GM12878 (cell line): ENCODE measurements around the gene ATP5PO. TPM values are rescaled to one million over a fixed set of nuclear protein-coding genes. Genes with fewer than 3 reads are reported as not detected.
"Not testable (repeated sequence)": the region's sequence is repeated elsewhere in the genome, so short reads cannot be mapped to it uniquely, and the experiment has no call there.

Experiments
- ATAC-seq: fragments of 200-7000 bp; cut with Tn5 transposase; 3 replicates; pipeline ENCODE4 v1.9.1; 2020; ENCODE audit warnings: mild to moderate bottlenecking, moderate library complexity
- BruUV-seq: library from RNA; stranded (reverse); fragments of 400-500 nt; replicated peaks from 2 replicates; lab custom pipeline; 2021; lab: Mats Ljungman, UMichigan
- CTCF ChIA-PET: fragments of 300-600 bp; sonication (Branson Sonifier 250); formaldehyde crosslinking; extraction: SDS; loops from one replicate; lab custom pipeline; 2021; ENCODE audit warnings: inconsistent platforms; lab: Yijun Ruan, JAX
- POLR2A ChIA-PET: fragments of 350-600 bp; formaldehyde crosslinking; extraction: SDS; loops from one replicate; lab custom pipeline; 2021; ENCODE audit warnings: inconsistent platforms; lab: Charles Lee
- RAD21 ChIA-PET: fragments of 300-600 bp; sonication (Branson Sonifier 250); formaldehyde crosslinking; loops from one replicate; lab custom pipeline; 2023; ENCODE audit warnings: antibody characterized with exemption; ENCODE audit not compliant: unreplicated experiment; lab: Charles Lee
- SMC1A ChIA-PET: fragments of 300-600 bp; sonication (Branson Sonifier 250); formaldehyde crosslinking; loops from one replicate; lab custom pipeline; 2023; ENCODE audit not compliant: unreplicated experiment, uncharacterized antibody; lab: Charles Lee
- DNase-seq: peaks from one replicate; pipeline ENCODE4 v3.0.0-alpha.2; 2011; ENCODE audit warnings: low read depth, low spot score
- FAIRE-seq: peaks from 3 replicates; lab custom pipeline; 2011; peaks lifted over from hg19 to GRCh38; lab: Jason Lieb, UNC
- H2AFZ ChIP-seq: 2 replicates; pipeline ENCODE4 v1.6.0; 2011; ENCODE audit warnings: low read depth, low read length, control low read depth; ENCODE audit not compliant: control insufficient read depth
- H3K27ac ChIP-seq: 2 replicates; pipeline ENCODE4 v1.5.1; 2011; ENCODE audit warnings: control low read depth; ENCODE audit not compliant: control insufficient read depth, insufficient read depth
- H3K27me3 ChIP-seq, 2 experiments: replicated peaks in 1 of 2; 2 replicates each; pipeline versions ENCODE4 v1.6.0 to v1.6.1; 2011; ENCODE audit warnings: low read length in 1 of 2; ENCODE audit not compliant: control insufficient read depth in 2 of 2, insufficient read depth in 2 of 2
- H3K36me3 ChIP-seq, 2 experiments: 2 replicates each; pipeline ENCODE4 v1.5.1; 2011; ENCODE audit warnings: low read length in 1 of 2; ENCODE audit not compliant: control insufficient read depth in 2 of 2, insufficient read depth in 2 of 2
- H3K4me1 ChIP-seq: 2 replicates; pipeline ENCODE4 v1.6.1; 2011; ENCODE audit warnings: mild to moderate bottlenecking, low read length, moderate library complexity, mixed read lengths; ENCODE audit not compliant: control insufficient read depth, insufficient read depth
- H3K4me2 ChIP-seq: 2 replicates; pipeline ENCODE4 v1.6.0; 2011; ENCODE audit warnings: control low read depth; ENCODE audit not compliant: control insufficient read depth, insufficient read depth
- H3K4me3 ChIP-seq: fragments of 200-600 bp; sonication (generic); 2 replicates; pipeline ENCODE4 v1.5.1; 2016
- H3K79me2 ChIP-seq: 2 replicates; pipeline ENCODE4 v1.6.0; 2011; ENCODE audit warnings: low read length; ENCODE audit not compliant: control insufficient read depth, insufficient read depth
- H3K9ac ChIP-seq: 2 replicates; pipeline ENCODE4 v1.8.0; 2011; ENCODE audit warnings: low read length, control low read depth, mixed read lengths; ENCODE audit not compliant: control insufficient read depth, insufficient read depth
- H3K9me3 ChIP-seq: replicated peaks from 3 replicates; pipeline ENCODE4 v1.5.1; 2011; ENCODE audit warnings: mild to moderate bottlenecking, low read length; ENCODE audit not compliant: control insufficient read depth, insufficient read depth
- H4K20me1 ChIP-seq: 2 replicates; pipeline ENCODE4 v1.6.0; 2011; ENCODE audit not compliant: control insufficient read depth, insufficient read depth
- CHD4 ChIP-seq: fragments of 200-600 bp; sonication (generic); IDR thresholded peaks from 2 replicates; pipeline ENCODE4 v1.6.1; 2016; ENCODE audit warnings: mild to moderate bottlenecking
- HDAC6 ChIP-seq: fragments of 200-600 bp; sonication (generic); IDR thresholded peaks from one replicate; pipeline ENCODE4 v1.8.0; 2017; ENCODE audit warnings: antibody characterized with exemption; ENCODE audit not compliant: unreplicated experiment
- MYC ChIP-seq: IDR thresholded peaks from 2 replicates; pipeline ENCODE4 v1.6.1; 2011; ENCODE audit warnings: mild to moderate bottlenecking, low read length, moderate library complexity, inconsistent platforms; ENCODE audit not compliant: insufficient read depth, insufficient replicate concordance, insufficient read length, severe bottlenecking
- NR2C2 ChIP-seq: IDR thresholded peaks from 2 replicates; pipeline ENCODE4 v1.6.1; 2011; ENCODE audit warnings: borderline replicate concordance, low read depth; ENCODE audit not compliant: control insufficient read depth, insufficient read length
- SMAD1 ChIP-seq: fragments of 450-650 bp; IDR thresholded peaks from 2 replicates; pipeline ENCODE4 v1.6.1; 2018; ENCODE audit warnings: mild to moderate bottlenecking, low read depth; ENCODE audit not compliant: partially characterized antibody
- ZNF207 ChIP-seq: fragments of 450-650 bp; IDR thresholded peaks from 2 replicates; pipeline ENCODE4 v1.6.1; 2014; ENCODE audit warnings: antibody characterized with exemption, mild to moderate bottlenecking, borderline replicate concordance
- ZNF622 ChIP-seq: fragments of 450-650 bp; IDR thresholded peaks from 2 replicates; pipeline ENCODE4 v1.6.1; 2017; ENCODE audit warnings: mild to moderate bottlenecking, inconsistent platforms
- WGBS: methylation state at CpG from one replicate; pipeline ENCODE4 v1.1.6; 2016; ENCODE audit warnings: low lambda C conversion rate; ENCODE audit not compliant: insufficient replicate concordance, insufficient coverage; ENCODE audit errors: missing lambda C conversion rate; 5-methylcytosine and 5-hydroxymethylcytosine counted together
- in situ Hi-C: fragments of 300-500 bp; cut with MboI; formaldehyde crosslinking; loops from 9 replicates; pipeline ENCODE4 v1.14.3; 2018; ENCODE audit warnings: mixed read lengths
- intact Hi-C: fragments of 100-400 bp; cut with micrococcal nuclease; formaldehyde crosslinking; loops from one replicate; pipeline ENCODE4 v1.14.2; 2022; ENCODE audit not compliant: unreplicated experiment
- polyA plus RNA-seq, 11 experiments: library from polyadenylated mRNA; depleted of rRNA in 4 of 11; unstranded in 6 of 11; stranded (reverse) in 5 of 11; fragments of >200 nt; fragmentation: Nextera tagmentation in 4 of 11; fragmentation: Illumina TruSeq in 1 of 11; extraction: Ambion mirVana in 4 of 11; extraction: Trizol in 1 of 11; gene quantifications; 1 replicate in 1 of 11; 2 replicates in 10 of 11; pipeline versions ENCODE4 v1.2.1 to v1.2.3, GENCODE V29; 2011 to 2016; ENCODE audit warnings: inconsistent platforms in 2 of 11, missing spikeins in 2 of 11, low read depth in 1 of 11
- total RNA-seq, 4 experiments: library from RNA; depleted of rRNA in 3 of 4; stranded (reverse); fragments of >200 nt in 3 of 4; fragmentation: Illumina TruSeq in 1 of 4; extraction: Trizol in 1 of 4; gene quantifications; 2 replicates each; pipeline versions ENCODE4 v1.2.1 to v1.2.3, GENCODE V29; 2013 to 2021
- TF ChIP-seq, protein P1 (sequence below): fragments of 450-650 bp; IDR thresholded peaks from 2 replicates; pipeline ENCODE4 v1.6.1; 2017; ENCODE audit warnings: borderline replicate concordance

ATP5PO gene
- total and polyA plus RNA-seq, 10 of the 15 experiments (the other 5 are each of a cell fraction or from before 2014, with no cell fraction given) = 251 to 1,656 (median 470) TPM

DNA sequence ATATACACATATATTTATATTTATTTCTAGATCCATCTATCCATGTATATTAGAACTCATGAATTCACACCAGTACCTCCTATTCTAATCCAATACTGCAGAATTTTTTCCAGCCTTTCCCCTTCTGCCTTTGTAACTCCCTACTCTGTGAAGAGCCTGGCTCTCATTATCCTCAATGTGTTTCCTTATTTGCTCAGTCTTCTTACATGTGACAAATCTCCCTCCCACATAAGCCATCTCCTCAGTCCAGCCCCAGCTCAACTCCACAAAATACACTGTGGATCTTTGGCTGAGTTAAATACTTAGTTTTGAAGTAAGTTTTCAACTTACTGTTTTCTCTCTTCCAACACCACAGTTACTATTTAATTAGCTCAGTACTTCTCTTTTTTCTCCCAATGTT is 45.7 kb downstream of the ATP5PO start:
- no peaks in the 10 kb centered on the region for H3K27me3 ChIP-seq
- H3K36me3 ChIP-seq = no peaks in the 10 kb centered on the region
- H3K4me2 ChIP-seq = no peak overlapping the region
- H3K27ac ChIP-seq = no peak overlapping the region
- no peaks in the 10 kb centered on the region for H3K79me2 ChIP-seq
- H2AFZ ChIP-seq = no peak overlapping the region
- no TSS peak for BruUV-seq
- DNase-seq (no peak), FAIRE-seq (no peak), ATAC-seq (no peak)
- in situ Hi-C loops = no loop called here
- intact Hi-C loops = no loop called here
- CTCF ChIA-PET = interaction anchor here (1.0 to 1.2 kb wide), 2 partner anchors 8 to 264 kb away, joined by 3 read pairs; no protein-coding TSS in a partner anchor
- RAD21 ChIA-PET = no interaction called here
- H3K9me3 ChIP-seq = no peaks in the 10 kb centered on the region
- no peak overlapping the region for H3K4me3 ChIP-seq
- SMC1A ChIA-PET = no interaction called here
- TF ChIP-seq NR2C2 (no peak), ZNF622 (no peak), SMAD1 (no peak), HDAC6 (no peak), ZNF207 (no peak), CHD4 (no peak), MYC (no peak)
- TF ChIP-seq, protein P1, sequence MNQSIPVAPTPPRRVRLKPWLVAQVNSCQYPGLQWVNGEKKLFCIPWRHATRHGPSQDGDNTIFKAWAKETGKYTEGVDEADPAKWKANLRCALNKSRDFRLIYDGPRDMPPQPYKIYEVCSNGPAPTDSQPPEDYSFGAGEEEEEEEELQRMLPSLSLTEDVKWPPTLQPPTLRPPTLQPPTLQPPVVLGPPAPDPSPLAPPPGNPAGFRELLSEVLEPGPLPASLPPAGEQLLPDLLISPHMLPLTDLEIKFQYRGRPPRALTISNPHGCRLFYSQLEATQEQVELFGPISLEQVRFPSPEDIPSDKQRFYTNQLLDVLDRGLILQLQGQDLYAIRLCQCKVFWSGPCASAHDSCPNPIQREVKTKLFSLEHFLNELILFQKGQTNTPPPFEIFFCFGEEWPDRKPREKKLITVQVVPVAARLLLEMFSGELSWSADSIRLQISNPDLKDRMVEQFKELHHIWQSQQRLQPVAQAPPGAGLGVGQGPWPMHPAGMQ = no peak
- no peaks in the 10 kb centered on the region for H4K20me1 ChIP-seq
- no peaks in the 10 kb centered on the region for H3K4me1 ChIP-seq
- H3K9ac ChIP-seq = no peak overlapping the region
- POLR2A ChIA-PET = no interaction called here

DNA sequence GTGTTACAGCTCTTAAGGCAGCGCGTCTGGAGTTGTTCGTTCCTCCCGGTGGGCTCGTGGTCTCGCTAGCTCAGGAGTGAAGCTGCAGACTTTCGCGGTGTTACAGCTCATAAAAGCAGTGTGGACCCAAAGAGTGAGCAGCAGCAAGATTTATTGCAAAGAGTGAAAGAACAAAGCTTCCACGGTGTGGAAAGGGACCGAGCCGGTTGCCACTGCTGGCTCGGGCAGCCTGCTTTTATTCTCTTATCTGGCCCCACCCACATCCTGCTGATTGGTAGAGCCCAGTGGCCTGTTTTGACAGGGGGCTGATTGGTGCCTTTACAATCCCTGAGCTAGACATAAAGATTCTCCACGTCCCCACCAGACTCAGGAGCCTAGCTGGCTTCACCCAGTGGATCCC is 47.7 kb downstream of the ATP5PO start:
- BruUV-seq, intact Hi-C loops, H3K4me2 ChIP-seq, H3K9me3 ChIP-seq, H3K9ac ChIP-seq, SMC1A ChIA-PET, H3K4me1 ChIP-seq, H3K27ac ChIP-seq, POLR2A ChIA-PET, H3K36me3 ChIP-seq, in situ Hi-C loops, FAIRE-seq, H3K27me3 ChIP-seq, RAD21 ChIA-PET, H4K20me1 ChIP-seq, H3K4me3 ChIP-seq, CTCF ChIA-PET, DNase-seq, H2AFZ ChIP-seq, H3K79me2 ChIP-seq, ATAC-seq: not testable (repeated sequence)
- 66% methylated on average over 12 of the region's 13 CpGs for WGBS
